BLaER1 treated with 17β-estradiol and CSF1 and Interleukin-3, amounts not matched to agents 10 nM and 100 nM (cell line): Measurements from ENCODE around the gene AMN.
"Not testable (repeated sequence)": the region's sequence is repeated elsewhere in the genome, so short reads cannot be mapped to it uniquely, and the experiment has no call there.

Experiments
- H3K27ac ChIP-seq, 11 experiments: shearing (Covaris generic); formaldehyde crosslinking; 2 replicates each; pipeline ENCODE4 v1.8.1; 2022
- H3K27me3 ChIP-seq, 11 experiments: shearing (Covaris generic); formaldehyde crosslinking; 2 replicates each; pipeline ENCODE4 v1.8.1; 2022
- H3K36me3 ChIP-seq, 11 experiments: shearing (Covaris generic); formaldehyde crosslinking; 2 replicates each; pipeline ENCODE4 v1.8.1; 2022
- H3K4me1 ChIP-seq, 10 experiments: shearing (Covaris generic); formaldehyde crosslinking; 2 replicates each; pipeline ENCODE4 v1.8.1; 2022
- H3K4me2 ChIP-seq, 11 experiments: shearing (Covaris generic); formaldehyde crosslinking; 2 replicates each; pipeline ENCODE4 v1.8.1; 2022
- H3K4me3 ChIP-seq, 10 experiments: shearing (Covaris generic); formaldehyde crosslinking; 2 replicates each; pipeline ENCODE4 v1.8.1; 2022
- H3K9ac ChIP-seq, 11 experiments: shearing (Covaris generic); formaldehyde crosslinking; 2 replicates each; pipeline ENCODE4 v1.8.1; 2022
- H3K9me3 ChIP-seq, 11 experiments: shearing (Covaris generic); formaldehyde crosslinking; replicated peaks in 1 of 11; 2 replicates each; pipeline ENCODE4 v1.8.1; 2022
- H4K20me1 ChIP-seq, 11 experiments: shearing (Covaris generic); formaldehyde crosslinking; 2 replicates each; pipeline ENCODE4 v1.8.1; 2022
- Cebpa-rat ChIP-seq, 11 experiments: shearing (Covaris generic); IDR thresholded peaks; 2 replicates each; pipeline ENCODE4 v1.8.1; 2022

AMN gene

GRCh38 chr14:102922490-102923200, at the start of gene AMN:
TSS of gene AMN (plus strand) at chr14:102922663. CDS start at chr14:102922689, 26 bp downstream.
- no peak for TF ChIP-seq Cebpa-rat (IDR thresholded peaks at IDR 0.05)
- Histone ChIP-seq H3K4me3 (no peak within 1 kb of the TSS), H3K27ac (no peak within 1 kb of the TSS), H3K4me2 (no peak within 1 kb of the TSS), H3K36me3 (no peaks in the 10 kb centered on the region), H3K27me3 (peaks cover 29 to 38% (median 36%) of the 10 kb centered on the region in 11 experiments), H3K9me3 (peaks cover 0 to 38% (median 13%) of the 10 kb centered on the region in 11 experiments; a peak in 14 of 22 replicates), H3K9ac (no peak within 1 kb of the TSS), H4K20me1 (peaks cover 0 to 16% (median 0%) of the 10 kb centered on the region in 11 experiments; a peak in 1 of 22 replicates), H3K4me1 (peaks cover 0 to 19% (median 7%) of the 10 kb centered on the region in 10 experiments; a peak in 17 of 20 replicates)

- Histone ChIP-seq H3K27ac (no peak overlapping the region), H3K4me3 (no peak overlapping the region), H4K20me1 (peaks cover 3 to 69% (median 28%) of the 10 kb centered on the region in 11 experiments; a peak in 17 of 22 replicates), H3K27me3 (no peaks in the 10 kb centered on the region), H3K4me1 (peaks cover 0 to 22% (median 5%) of the 10 kb centered on the region in 10 experiments; a peak in 9 of 20 replicates), H3K36me3 (peaks cover 78 to 89% (median 84%) of the 10 kb centered on the region in 11 experiments), H3K9me3 (no peaks in the 10 kb centered on the region), H3K4me2 (no peak overlapping the region), H3K9ac (no peak overlapping the region)
- no peak for TF ChIP-seq Cebpa-rat (IDR thresholded peaks at IDR 0.05)
These were observed 49.3 kb upstream of the AMN start for GRCh38 chr14:102873131-102873530.

GRCh38 chr14:102873546-102874061, 48.9 kb upstream of the AMN start:
- Histone ChIP-seq H3K9me3 (no peaks in the 10 kb centered on the region), H3K4me3 (no peak overlapping the region), H3K9ac (no peak overlapping the region), H4K20me1 (peaks cover 0 to 65% (median 24%) of the 10 kb centered on the region in 11 experiments; a peak in 16 of 22 replicates), H3K4me1 (peaks cover 0 to 18% (median 5%) of the 10 kb centered on the region in 10 experiments; a peak in 9 of 20 replicates), H3K27me3 (no peaks in the 10 kb centered on the region), H3K27ac (no peak overlapping the region), H3K36me3 (peaks cover 83 to 93% (median 88%) of the 10 kb centered on the region in 11 experiments), H3K4me2 (no peak overlapping the region)
- TF ChIP-seq Cebpa-rat (IDR thresholded peaks at IDR 0.05): no peak

- Histone ChIP-seq H3K9ac (no peak overlapping the region), H3K4me3 (no peak overlapping the region), H4K20me1 (peaks cover 0 to 49% (median 9%) of the 10 kb centered on the region in 11 experiments; a peak in 9 of 22 replicates), H3K4me2 (no peak overlapping the region), H3K4me1 (no peaks in the 10 kb centered on the region), H3K27ac (no peak overlapping the region), H3K27me3 (no peaks in the 10 kb centered on the region), H3K9me3 (no peaks in the 10 kb centered on the region), H3K36me3 (peaks cover 92 to 100% (median 98%) of the 10 kb centered on the region in 11 experiments)
- TF ChIP-seq Cebpa-rat (IDR thresholded peaks at IDR 0.05): no peak
These were observed 46.8 kb upstream of the AMN start for GRCh38 chr14:102875652-102876051.

- not testable (repeated sequence) for H3K9me3 ChIP-seq, H3K27ac ChIP-seq, H3K4me2 ChIP-seq, H3K4me1 ChIP-seq, H3K27me3 ChIP-seq, H3K4me3 ChIP-seq, H3K9ac ChIP-seq
- peaks cover 84 to 100% (median 92%) of the 10 kb centered on the region in 11 experiments for H3K36me3 ChIP-seq
- H4K20me1 ChIP-seq: peaks cover 0 to 37% (median 0%) of the 10 kb centered on the region in 11 experiments; a peak in 5 of 22 replicates
These were observed 45.0 kb upstream of the AMN start for GRCh38 chr14:102877511-102877910.

GRCh38 chr14:102878174-102878969, 44.1 kb upstream of the AMN start:
- H3K9me3 ChIP-seq: no peaks in the 10 kb centered on the region
- H3K4me2 ChIP-seq: no peak overlapping the region
- no peak overlapping the region for H3K4me3 ChIP-seq
- H3K27me3 ChIP-seq: no peaks in the 10 kb centered on the region
- H3K9ac ChIP-seq: no peak overlapping the region
- no peak overlapping the region for H3K27ac ChIP-seq
- no peaks in the 10 kb centered on the region for H3K4me1 ChIP-seq
- peaks cover 0 to 32% (median 0%) of the 10 kb centered on the region in 11 experiments; a peak in 5 of 22 replicates for H4K20me1 ChIP-seq
- TF ChIP-seq Cebpa-rat (IDR thresholded peaks at IDR 0.05): no peak
- peaks cover 82 to 100% (median 90%) of the 10 kb centered on the region in 11 experiments for H3K36me3 ChIP-seq

GRCh38 chr14:102878970-102879460, 43.4 kb upstream of the AMN start:
- Histone ChIP-seq H3K4me2 (no peak overlapping the region), H3K27ac (no peak overlapping the region), H3K9ac (no peak overlapping the region), H3K9me3 (no peaks in the 10 kb centered on the region), H3K4me3 (no peak overlapping the region), H4K20me1 (peaks cover 0 to 26% (median 0%) of the 10 kb centered on the region in 11 experiments; a peak in 5 of 22 replicates), H3K36me3 (peaks cover 82 to 100% (median 90%) of the 10 kb centered on the region in 11 experiments), H3K4me1 (no peaks in the 10 kb centered on the region), H3K27me3 (no peaks in the 10 kb centered on the region)
- no peak for TF ChIP-seq Cebpa-rat (IDR thresholded peaks at IDR 0.05)

- peaks cover 76 to 100% (median 85%) of the 10 kb centered on the region in 11 experiments for H3K36me3 ChIP-seq
- no peak for TF ChIP-seq Cebpa-rat (IDR thresholded peaks at IDR 0.05)
These were observed 40.1 kb upstream of the AMN start for GRCh38 chr14:102882226-102882906.

More at GRCh38 chr14:102882226-102882906, 40.1 kb upstream of the AMN start:
- no peak overlapping the region for H3K27ac ChIP-seq
- H3K4me3 ChIP-seq: no peak overlapping the region
- no peak overlapping the region for H3K9ac ChIP-seq
- peaks cover 0 to 9% (median 7%) of the 10 kb centered on the region in 10 experiments; a peak in 9 of 20 replicates for H3K4me1 ChIP-seq
- no peaks in the 10 kb centered on the region for H3K9me3 ChIP-seq
- no peaks in the 10 kb centered on the region for H3K27me3 ChIP-seq
- H4K20me1 ChIP-seq: peaks cover 0 to 19% (median 0%) of the 10 kb centered on the region in 11 experiments; a peak in 7 of 22 replicates
- H3K4me2 ChIP-seq: no peak overlapping the region
